ENCODE measurements around the gene XYLT1. TPM values are rescaled to one million over a fixed set of nuclear protein-coding genes. Genes with fewer than 3 reads are reported as not detected.

Gene XYLT1
- total RNA-seq, 1 experiment from 2014 or later = 14.5 TPM

GRCh38 chr16:17215306-17215705, 255.5 kb downstream of the XYLT1 start:
- no peak overlapping the region for H3K18ac ChIP-seq (ENCODE audit: insufficient read length, low read depth, low read length)
- H3K23ac ChIP-seq (ENCODE audit: insufficient read length, low read depth, low read length) = no peak overlapping the region
- H3T11ph ChIP-seq (ENCODE audit: low read length) = no peak overlapping the region
- peaks cover 0 to 7% (median 5%) of the 10 kb centered on the region in 3 experiments; a peak in 4 of 7 replicates for H3K36me3 Mint-ChIP-seq (ENCODE audit: insufficient read depth in 1 of 3, low read depth in 3 of 3)
- H2BK120ac ChIP-seq (ENCODE audit: low read depth, low read length, poor library complexity, severe bottlenecking) = no peak overlapping the region
- DNase-seq = no peak
- H2AK5ac ChIP-seq (ENCODE audit: insufficient read length, low read length) = no peak overlapping the region
- H2BK12ac ChIP-seq (ENCODE audit: insufficient read length, low read depth, low read length) = no peak overlapping the region
- H3K27me3 Mint-ChIP-seq (ENCODE audit: low read depth) = no peaks in the 10 kb centered on the region
- H2BK20ac ChIP-seq (ENCODE audit: low read depth, low read length, poor library complexity, severe bottlenecking) = no peak overlapping the region
- H4K8ac ChIP-seq (replicated peaks; ENCODE audit: insufficient read length, low read depth, low read length) = no peak overlapping the region
- no peak overlapping the region for H3K4ac ChIP-seq (ENCODE audit: low read depth, low read length)
- peaks cover 12 to 17% of the 10 kb centered on the region in 2 experiments for H3K4me1 Mint-ChIP-seq
- no peaks in the 10 kb centered on the region for H3K27me3 ChIP-seq (ENCODE audit: insufficient read depth, low read length)
- no peaks in the 10 kb centered on the region for H3K9me3 ChIP-seq (ENCODE audit: control insufficient read depth, low read depth, low read length)
- H3K27ac Mint-ChIP-seq = no peak overlapping the region; a peak in 1 of 7 replicates
- H3K79me2 ChIP-seq (ENCODE audit: insufficient read depth, low read length) = no peaks in the 10 kb centered on the region
- H4K20me1 ChIP-seq (ENCODE audit: control insufficient read depth, insufficient read depth, insufficient read length) = no peaks in the 10 kb centered on the region
- no peaks in the 10 kb centered on the region for H3K79me1 ChIP-seq (ENCODE audit: insufficient read depth, low read depth, low read length, poor library complexity, severe bottlenecking)
- no peak for TF ChIP-seq CTCF (conservative IDR thresholded peaks at IDR 0.05)
- no peak overlapping the region for H4K5ac ChIP-seq (ENCODE audit: insufficient read length, low read depth, low read length)
- WGBS (ENCODE audit: extremely low coverage, insufficient read length, low lambda C conversion rate) = no CpG with 5 or more reads among the region's 2 CpGs
- H2BK5ac ChIP-seq (ENCODE audit: insufficient read length, low read length) = no peak overlapping the region
- H2BK15ac ChIP-seq (ENCODE audit: low read depth, low read length) = no peak overlapping the region
- H3K9ac ChIP-seq (ENCODE audit: extremely low read depth, insufficient read length, low read length) = no peak overlapping the region
- H3K14ac ChIP-seq (ENCODE audit: insufficient read depth, low read length) = no peak overlapping the region
- no peak overlapping the region for H3K4me2 ChIP-seq (ENCODE audit: insufficient read depth, insufficient read length, low read length)
- no peaks in the 10 kb centered on the region for H3K23me2 ChIP-seq (ENCODE audit: insufficient read length, low read depth, low read length, poor library complexity, severe bottlenecking)
- H3K4me1 ChIP-seq (ENCODE audit: insufficient read depth, low read length) = no peaks in the 10 kb centered on the region; the same call in 1 of the 2 replicates
- no peak overlapping the region for H4K91ac ChIP-seq (ENCODE audit: insufficient read length, low read depth, low read length)
- H3K56ac ChIP-seq (ENCODE audit: insufficient read length, low read depth, low read length) = no peak overlapping the region
- no peak overlapping the region for H3K27ac ChIP-seq (ENCODE audit: insufficient read length, low read depth, low read length)
- H3K4me3 Mint-ChIP-seq = no peak overlapping the region
- 0 out of 5 replicates have a peak, but pooled peaks cover 2 to 3% of the 10 kb centered on the region in 2 experiments for H3K9me3 Mint-ChIP-seq
- no peak overlapping the region for H2AFZ ChIP-seq (ENCODE audit: low read length)

All from H9 (cell line).